IMR-90 (cell line): ENCODE results near the gene ASPG. TPM values are rescaled to one million over a fixed set of nuclear protein-coding genes. Genes with fewer than 3 reads are reported as not detected.

Source experiments
- ATAC-seq: fragments of 200-7000 bp; cut with Tn5 transposase; 2 replicates; pipeline ENCODE4 v1.9.1; 2020; ENCODE audit warnings: low read depth, mild to moderate bottlenecking, moderate library complexity
- BruUV-seq: library from RNA; stranded (reverse); fragments of 400-500 nt; replicated peaks from 2 replicates; lab custom pipeline; 2021; lab: Mats Ljungman, UMichigan
- CTCF ChIA-PET: fragments of 300-600 bp; formaldehyde crosslinking; extraction: SDS; loops from one replicate; lab custom pipeline; 2021; ENCODE audit warnings: antibody characterized with exemption; lab: Yijun Ruan, JAX
- POLR2A ChIA-PET: fragments of 300-600 bp; sonication (Branson Sonifier 250); formaldehyde crosslinking; loops from one replicate; lab custom pipeline; 2022; ENCODE audit warnings: antibody characterized with exemption; ENCODE audit not compliant: unreplicated experiment; lab: Charles Lee
- DNase-seq: peaks from one replicate; pipeline ENCODE4 v3.0.0; 2013
- H2AFZ ChIP-seq: replicated peaks from 2 replicates; pipeline ENCODE3; 2013; ENCODE audit warnings: low read length, mild to moderate bottlenecking; ENCODE audit not compliant: poor library complexity
- H2AK5ac ChIP-seq: 2 replicates; pipeline ENCODE4 v1.6.1; 2013; ENCODE audit warnings: low read depth, low read length, inconsistent platforms
- H2AK9ac ChIP-seq: replicated peaks from 2 replicates; pipeline ENCODE3; 2013; ENCODE audit warnings: mild to moderate bottlenecking, low read depth, low read length, moderate library complexity; ENCODE audit not compliant: poor library complexity
- H2BK120ac ChIP-seq: 2 replicates; pipeline ENCODE4 v1.6.1; 2013; ENCODE audit warnings: low read depth, low read length, inconsistent platforms
- H2BK15ac ChIP-seq: 3 replicates; pipeline ENCODE4 v1.6.1; 2013; ENCODE audit warnings: low read depth, low read length, inconsistent platforms
- H2BK20ac ChIP-seq: 2 replicates; pipeline ENCODE4 v1.6.1; 2013; ENCODE audit warnings: low read depth, mild to moderate bottlenecking, inconsistent platforms, low read length, moderate library complexity
- H2BK5ac ChIP-seq: 2 replicates; pipeline ENCODE4 v1.6.1; 2013; ENCODE audit warnings: mild to moderate bottlenecking, low read depth, low read length, inconsistent platforms; ENCODE audit not compliant: poor library complexity, severe bottlenecking
- H3K14ac ChIP-seq: replicated peaks from 2 replicates; pipeline ENCODE4 v1.6.1; 2013; ENCODE audit warnings: low read depth, low read length, inconsistent platforms
- H3K18ac ChIP-seq: 2 replicates; pipeline ENCODE4 v1.6.1; 2013; ENCODE audit warnings: low read depth, low read length, control low read depth
- H3K23ac ChIP-seq: 2 replicates; pipeline ENCODE4 v1.6.1; 2013; ENCODE audit warnings: low read depth, low read length, inconsistent platforms
- H3K27ac ChIP-seq: 2 replicates; pipeline ENCODE4 v1.5.1; 2013; ENCODE audit warnings: mild to moderate bottlenecking, control low read depth, low read length; ENCODE audit not compliant: insufficient read depth
- H3K27me3 ChIP-seq: 2 replicates; pipeline ENCODE4 v1.6.1; 2013; ENCODE audit warnings: low read length; ENCODE audit not compliant: control insufficient read depth, insufficient read depth
- H3K36me3 ChIP-seq: 2 replicates; pipeline ENCODE4 v1.6.1; 2013; ENCODE audit warnings: low read length, mixed read lengths; ENCODE audit not compliant: control insufficient read depth, insufficient read depth
- H3K4ac ChIP-seq: 2 replicates; pipeline ENCODE4 v1.6.1; 2013; ENCODE audit warnings: low read depth, low read length, inconsistent platforms
- H3K4me1 ChIP-seq: 2 replicates; pipeline ENCODE4 v1.6.1; 2013; ENCODE audit warnings: low read length, mixed read lengths; ENCODE audit not compliant: control insufficient read depth, insufficient read depth
- H3K4me2 ChIP-seq: 2 replicates; pipeline ENCODE4 v1.6.1; 2013; ENCODE audit warnings: low read depth, mild to moderate bottlenecking, control low read depth, low read length, moderate library complexity
- H3K4me3 ChIP-seq: 2 replicates; pipeline ENCODE4 v1.5.1; 2013; ENCODE audit warnings: low read depth, mild to moderate bottlenecking, control low read depth, low read length, moderate library complexity; ENCODE audit not compliant: insufficient read depth
- H3K56ac ChIP-seq: 2 replicates; pipeline ENCODE4 v1.6.1; 2013; ENCODE audit warnings: low read length, inconsistent platforms; ENCODE audit not compliant: insufficient read depth; ENCODE audit errors: extremely low read depth
- H3K79me1 ChIP-seq, 2 experiments: 2 replicates each; pipeline ENCODE4 v1.6.1; 2013; ENCODE audit warnings: low read length in 2 of 2, inconsistent platforms in 1 of 2, low read depth in 1 of 2
- H3K9ac ChIP-seq: 2 replicates; pipeline ENCODE4 v1.6.1; 2013; ENCODE audit warnings: low read depth, low read length, control low read depth
- H3K9me1 ChIP-seq: 2 replicates; pipeline ENCODE4 v1.6.1; 2013; ENCODE audit warnings: low read length, inconsistent platforms; ENCODE audit not compliant: insufficient read depth
- H3K9me3 ChIP-seq: 2 replicates; pipeline ENCODE4 v1.6.1; 2013; ENCODE audit warnings: low read length; ENCODE audit not compliant: control insufficient read depth, insufficient read depth
- H4K20me1 ChIP-seq: 2 replicates; pipeline ENCODE4 v1.6.1; 2013; ENCODE audit warnings: low read length, inconsistent platforms; ENCODE audit not compliant: insufficient read depth
- H4K5ac ChIP-seq: 2 replicates; pipeline ENCODE4 v1.6.1; 2013; ENCODE audit warnings: mild to moderate bottlenecking, low read depth, low read length, control low read depth
- H4K8ac ChIP-seq, 2 experiments: 2 replicates each; pipeline ENCODE4 v1.6.1; 2013; ENCODE audit warnings: low read depth in 2 of 2, low read length in 2 of 2, control low read depth in 1 of 2, inconsistent platforms in 1 of 2
- H4K91ac ChIP-seq: 2 replicates; pipeline ENCODE4 v1.6.1; 2013; ENCODE audit warnings: low read depth, low read length, inconsistent platforms; ENCODE audit not compliant: insufficient read depth
- BHLHE40 ChIP-seq: fragments of 150-350 bp; IDR thresholded peaks from 2 replicates; pipeline ENCODE4 v1.6.1; 2016; ENCODE audit warnings: mild to moderate bottlenecking, low read depth, low read length
- FOS ChIP-seq: fragments of 150-350 bp; IDR thresholded peaks from 2 replicates; pipeline ENCODE4 v1.6.1; 2016; ENCODE audit warnings: low read depth, low read length
- MAFK ChIP-seq: IDR thresholded peaks from 2 replicates; pipeline ENCODE4 v1.6.1; 2012; ENCODE audit warnings: low read depth, low read length, improper control_type of control experiment
- MXI1 ChIP-seq: IDR thresholded peaks from 2 replicates; pipeline ENCODE4 v1.6.1; 2012; ENCODE audit warnings: low read depth, mild to moderate bottlenecking, low read length, moderate library complexity, borderline replicate concordance
- POLR2A ChIP-seq: IDR thresholded peaks from 2 replicates; pipeline ENCODE4 v1.6.1; 2012; ENCODE audit warnings: mild to moderate bottlenecking, low read depth, low read length
- SMC3 ChIP-seq: fragments of 150-350 bp; IDR thresholded peaks from 2 replicates; pipeline ENCODE4 v1.6.1; 2016; ENCODE audit warnings: low read depth, mild to moderate bottlenecking, antibody characterized with exemption, low read length, moderate library complexity
- WGBS, 2 experiments: methylation state at CpG; one replicate each; pipeline versions ENCODE4 v1.1.5 to v1.1.7; 2013; ENCODE audit warnings: missing lambda C conversion rate in 2 of 2; ENCODE audit not compliant: insufficient read length in 1 of 2; ENCODE audit errors: extremely low coverage in 2 of 2; 5-methylcytosine and 5-hydroxymethylcytosine counted together
- dilution Hi-C: fragments of 300-500 bp; cut with HindIII; formaldehyde crosslinking; loops from one replicate; pipeline ENCODE4 v1.14.3; 2018; ENCODE audit warnings: low sequenced_read_pairs; ENCODE audit not compliant: unreplicated experiment
- in situ Hi-C: fragments of 300-500 bp; cut with MboI; formaldehyde crosslinking; loops from 3 replicates; pipeline ENCODE4 v1.14.3; 2019; ENCODE audit warnings: low sequenced_read_pairs, inconsistent platforms, mixed read lengths
- intact Hi-C: fragments of 100-400 bp; cut with micrococcal nuclease; formaldehyde crosslinking; loops from 2 replicates; pipeline ENCODE4 v1.10.0; 2022
- polyA plus RNA-seq, 3 experiments: library from polyadenylated mRNA; depleted of rRNA; stranded (reverse); fragments of >200 nt; gene quantifications; 2 replicates each; pipeline ENCODE4 v1.2.3, GENCODE V29; 2012; ENCODE audit warnings: low replicate concordance in 1 of 3
- total RNA-seq: library from RNA; depleted of rRNA; stranded (reverse); fragments of >200 nt; gene quantifications from 2 replicates; pipeline ENCODE4 v1.2.3, GENCODE V29; 2012
- TF ChIP-seq, protein P1 (sequence below): conservative IDR thresholded peaks from 2 replicates; pipeline ENCODE4 v1.5.1; 2012; ENCODE audit warnings: mild to moderate bottlenecking, low read depth, low read length, improper control_type of control experiment

ASPG gene
- total and polyA plus RNA-seq, 2 of the 4 experiments (the other 2 are of a cell fraction), result not detected

DNA sequence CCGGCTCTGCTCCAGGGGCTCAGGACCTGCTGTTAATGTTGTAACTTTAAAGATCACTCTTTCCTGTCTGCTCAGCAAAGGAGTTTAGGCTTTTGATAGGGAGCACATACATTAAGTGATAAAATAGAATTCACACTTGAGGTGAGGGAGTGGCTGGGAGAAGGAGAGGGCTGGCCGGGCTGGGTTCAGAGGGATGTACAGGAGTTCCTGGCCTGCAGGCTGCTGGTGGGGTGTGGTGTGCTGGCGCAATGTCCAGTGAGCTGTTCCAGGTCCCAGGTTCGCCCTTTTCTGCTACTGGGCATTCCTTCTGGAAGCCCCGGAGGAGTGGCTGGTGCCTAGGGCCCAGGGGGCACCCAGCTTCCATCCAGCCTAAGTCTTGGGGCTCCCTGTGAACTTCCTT lies 70.6 kb downstream of the ASPG start:
- Histone ChIP-seq H3K14ac (no peak overlapping the region), H2AFZ (no peak overlapping the region), H2AK9ac (no peak overlapping the region), H2BK5ac (no peak overlapping the region), H3K36me3 (no peaks in the 10 kb centered on the region), H2BK15ac (no peak overlapping the region), H2BK120ac (no peak overlapping the region), H3K9me3 (peaks cover 3% of the 10 kb centered on the region), H3K9ac (no peak overlapping the region), H4K91ac (no peak overlapping the region), H3K27ac (no peak overlapping the region), H3K56ac (no peak overlapping the region), H3K9me1 (no peaks in the 10 kb centered on the region), H3K4me1 (no peaks in the 10 kb centered on the region), H3K23ac (no peak overlapping the region), H2BK20ac (no peak overlapping the region), H3K18ac (no peak overlapping the region), H3K79me1 (no peaks in the 10 kb centered on the region), H3K4me3 (no peak overlapping the region), H4K8ac (no peak overlapping the region), H4K5ac (no peak overlapping the region), H4K20me1 (no peaks in the 10 kb centered on the region), H2AK5ac (no peak overlapping the region), H3K27me3 (no peaks in the 10 kb centered on the region), H3K4ac (no peak overlapping the region), H3K4me2 (no peak overlapping the region)
- WGBS, 2 experiments, result 90% methylated on average over 2 of the region's 5 CpGs; no CpG with 5 or more reads in 1 of the 2 experiments
- ChIA-PET CTCF (no interaction called here), POLR2A (no interaction called here)
- TF ChIP-seq BHLHE40 (no peak), FOS (no peak), MAFK (no peak), MXI1 (no peak), SMC3 (no peak), POLR2A (no peak)
- TF ChIP-seq, protein P1, sequence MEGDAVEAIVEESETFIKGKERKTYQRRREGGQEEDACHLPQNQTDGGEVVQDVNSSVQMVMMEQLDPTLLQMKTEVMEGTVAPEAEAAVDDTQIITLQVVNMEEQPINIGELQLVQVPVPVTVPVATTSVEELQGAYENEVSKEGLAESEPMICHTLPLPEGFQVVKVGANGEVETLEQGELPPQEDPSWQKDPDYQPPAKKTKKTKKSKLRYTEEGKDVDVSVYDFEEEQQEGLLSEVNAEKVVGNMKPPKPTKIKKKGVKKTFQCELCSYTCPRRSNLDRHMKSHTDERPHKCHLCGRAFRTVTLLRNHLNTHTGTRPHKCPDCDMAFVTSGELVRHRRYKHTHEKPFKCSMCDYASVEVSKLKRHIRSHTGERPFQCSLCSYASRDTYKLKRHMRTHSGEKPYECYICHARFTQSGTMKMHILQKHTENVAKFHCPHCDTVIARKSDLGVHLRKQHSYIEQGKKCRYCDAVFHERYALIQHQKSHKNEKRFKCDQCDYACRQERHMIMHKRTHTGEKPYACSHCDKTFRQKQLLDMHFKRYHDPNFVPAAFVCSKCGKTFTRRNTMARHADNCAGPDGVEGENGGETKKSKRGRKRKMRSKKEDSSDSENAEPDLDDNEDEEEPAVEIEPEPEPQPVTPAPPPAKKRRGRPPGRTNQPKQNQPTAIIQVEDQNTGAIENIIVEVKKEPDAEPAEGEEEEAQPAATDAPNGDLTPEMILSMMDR, result no peak
- intact Hi-C loops (no loop called here), dilution Hi-C loops (no loop called here), in situ Hi-C loops (no loop called here)
- DNase-seq (no peak), ATAC-seq (no peak)
- no TSS peak for BruUV-seq
